ENCODE results near the gene FAM83D. TPM values are rescaled to one million over a fixed set of nuclear protein-coding genes. Genes with fewer than 3 reads are reported as not detected.

Gene FAM83D
- total and polyA plus RNA-seq, 7 donors = 1.2 to 291 (median 14.9) TPM

DNA sequence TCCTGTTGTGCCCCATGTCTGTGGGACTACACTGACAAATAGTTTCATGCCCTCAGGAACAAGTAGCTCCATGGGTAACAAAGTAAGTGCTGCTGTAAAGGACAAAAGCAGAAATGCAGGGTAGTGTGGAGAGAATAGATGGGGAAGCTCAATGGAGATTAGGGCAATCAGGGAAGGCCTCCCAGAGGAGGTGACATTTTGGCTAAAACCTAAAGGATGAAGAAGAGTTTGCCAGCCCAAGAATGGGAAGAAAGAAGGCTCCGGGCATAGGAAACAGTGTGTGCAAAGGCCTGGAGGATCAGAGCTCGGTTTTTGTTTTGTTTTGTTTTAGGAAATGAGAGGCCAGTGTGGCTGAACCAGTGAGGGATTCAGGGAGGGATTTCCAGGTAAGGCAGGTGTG, 43.6 kb upstream of the FAM83D start:
- Histone ChIP-seq H3K9me3 (no peaks in the 10 kb centered on the region), H3K4me3 (no peak overlapping the region), H3K36me3 (no peaks in the 10 kb centered on the region), H3K27ac (no peak overlapping the region), H3K27me3 (peaks cover 0 to 42% (median 8%) of the 10 kb centered on the region in 3 donors), H3K4me1 (no peaks in the 10 kb centered on the region)
- WGBS, 2 donors = 74 to 85% methylated on average over 2 of the region's 2 CpGs
- intact Hi-C loops (cut with DNase I) = no loop called here
- DNase-seq = no peak
- TF ChIP-seq EP300 (IDR thresholded peaks at IDR 0.05) (no peak), POLR2AphosphoS5 (IDR thresholded peaks at IDR 0.05) (no peak), CTCF (IDR thresholded peaks at IDR 0.05) (no peak), POLR2A (IDR thresholded peaks at IDR 0.05) (no peak)

GRCh38 chr20:38883081-38883980, 42.9 kb upstream of the FAM83D start:
- TF ChIP-seq CTCF (IDR thresholded peaks at IDR 0.05) (no peak), EP300 (IDR thresholded peaks at IDR 0.05) (no peak), POLR2A (IDR thresholded peaks at IDR 0.05) (no peak), POLR2AphosphoS5 (IDR thresholded peaks at IDR 0.05) (no peak)
- no peak for DNase-seq

GRCh38 chr20:38883981-38884733, 42.1 kb upstream of the FAM83D start:
- intact Hi-C loops (cut with DNase I) = no loop called here

More at GRCh38 chr20:38883081-38883980, 42.9 kb upstream of the FAM83D start:
- Histone ChIP-seq H3K9me3 (no peaks in the 10 kb centered on the region), H3K4me1 (no peaks in the 10 kb centered on the region), H3K27ac (no peak overlapping the region), H3K27me3 (peaks cover 0 to 41% (median 8%) of the 10 kb centered on the region in 3 donors), H3K4me3 (no peak overlapping the region), H3K36me3 (no peaks in the 10 kb centered on the region)
- WGBS, 2 donors = 48 to 66% methylated on average over 20 of the region's 20 CpGs
- intact Hi-C loops (cut with DNase I) = no loop called here

GRCh38 chr20:38885357-38885756, 40.9 kb upstream of the FAM83D start:
- no peaks in the 10 kb centered on the region for H3K36me3 ChIP-seq

More at GRCh38 chr20:38883981-38884733, 42.1 kb upstream of the FAM83D start:
- TF ChIP-seq CTCF (IDR thresholded peaks at IDR 0.05) = no peak
- TF ChIP-seq POLR2AphosphoS5 (IDR thresholded peaks at IDR 0.05) = no peak
- no peak for TF ChIP-seq POLR2A (IDR thresholded peaks at IDR 0.05)
- TF ChIP-seq EP300 (IDR thresholded peaks at IDR 0.05) = no peak
- H3K4me3 ChIP-seq = no peak overlapping the region
- peaks cover 0 to 32% (median 8%) of the 10 kb centered on the region in 3 donors for H3K27me3 ChIP-seq
- H3K9me3 ChIP-seq = no peaks in the 10 kb centered on the region
- 88 to 90% methylated on average over 13 of the region's 13 CpGs for WGBS, 2 donors
- no peaks in the 10 kb centered on the region for H3K36me3 ChIP-seq
- H3K27ac ChIP-seq = no peak overlapping the region
- no peaks in the 10 kb centered on the region for H3K4me1 ChIP-seq
- DNase-seq = no peak

More at GRCh38 chr20:38885357-38885756, 40.9 kb upstream of the FAM83D start:
- 72 to 87% methylated on average over 6 of the region's 6 CpGs for WGBS, 2 donors
- TF ChIP-seq CTCF (IDR thresholded peaks at IDR 0.05) (no peak), EP300 (IDR thresholded peaks at IDR 0.05) (no peak), POLR2A (IDR thresholded peaks at IDR 0.05) (no peak), POLR2AphosphoS5 (IDR thresholded peaks at IDR 0.05) (no peak)
- no peaks in the 10 kb centered on the region for H3K9me3 ChIP-seq
- H3K4me1 ChIP-seq = no peaks in the 10 kb centered on the region
- intact Hi-C loops (cut with DNase I) = no loop called here
- no peak overlapping the region for H3K27ac ChIP-seq
- no peak for DNase-seq
- H3K27me3 ChIP-seq = peaks cover 0 to 28% (median 8%) of the 10 kb centered on the region in 3 donors
- H3K4me3 ChIP-seq = no peak overlapping the region

Data from sigmoid colon (tissue), 7 donors.